ENCODE measurements around the gene CMTR1. TPM values are rescaled to one million over a fixed set of nuclear protein-coding genes. Genes with fewer than 3 reads are reported as not detected.

Gene CMTR1
- total RNA-seq, 2 donors from 2014 or later = 42.9 to 75.9 TPM

DNA sequence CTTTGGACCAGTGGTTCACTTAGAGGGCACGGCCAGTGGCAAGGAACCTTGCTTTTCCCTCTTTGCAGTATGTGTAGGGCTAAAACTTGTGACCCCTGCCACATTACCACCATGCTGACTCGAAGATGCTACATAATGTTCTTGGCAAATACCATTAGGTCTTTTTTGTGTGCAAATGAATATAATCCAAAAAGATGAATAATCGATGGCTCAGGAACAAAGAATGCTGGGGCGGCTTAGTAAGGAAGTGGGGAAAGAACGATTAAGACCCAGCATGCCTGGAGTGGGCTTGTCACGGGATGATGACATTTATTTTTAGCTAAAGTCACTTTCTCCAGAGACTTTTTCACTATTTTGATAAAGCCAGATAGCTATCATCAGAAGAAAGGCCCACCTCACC lies 23.1 kb downstream of the CMTR1 start:
- ATAC-seq (no peak), DNase-seq (ENCODE audit: low spot score in 2 of 2) (no peak)
- no peak overlapping the region for H3K27ac Mint-ChIP-seq
- H3K36me3 Mint-ChIP-seq = peaks cover 23 to 33% of the 10 kb centered on the region in 2 donors
- no peaks in the 10 kb centered on the region for H3K9me3 Mint-ChIP-seq

DNA sequence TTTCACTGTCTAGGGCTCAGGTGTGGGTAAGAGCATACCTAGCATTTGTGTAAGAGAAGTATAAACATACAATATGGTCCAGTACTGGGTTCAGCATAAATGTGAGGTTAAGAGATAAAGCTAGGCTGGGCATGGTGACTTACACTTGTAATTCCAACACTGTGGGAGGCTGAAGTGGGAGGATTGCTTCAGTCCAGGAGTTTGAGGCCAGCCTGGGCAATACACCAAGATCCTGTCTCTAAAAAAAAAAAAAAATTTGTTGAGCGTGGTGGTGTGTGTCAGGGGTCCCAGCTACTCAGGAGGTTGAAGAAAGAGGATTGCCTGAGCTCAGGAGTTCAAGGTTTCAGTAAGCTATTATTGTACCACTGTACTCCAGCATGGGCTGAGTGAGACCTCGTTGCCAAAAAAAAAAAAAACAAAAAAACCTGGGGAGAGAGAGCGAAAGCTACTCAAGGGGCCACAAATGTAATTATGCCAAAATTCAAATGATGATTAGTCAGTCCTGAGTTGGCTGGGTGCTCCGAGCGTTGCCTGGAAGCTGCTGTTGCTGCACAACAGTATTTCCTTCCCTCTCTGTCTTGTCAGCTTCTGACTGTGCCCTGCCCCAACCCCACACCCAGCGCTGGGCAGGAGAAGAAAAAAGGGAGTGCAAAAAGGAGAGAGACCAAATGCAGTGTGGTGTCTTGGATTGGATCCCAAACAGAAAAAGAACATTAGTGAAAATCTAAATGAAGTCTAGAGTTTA lies 24.0 kb downstream of the CMTR1 start:
- Mint-ChIP-seq H3K36me3 (peaks cover 19 to 26% of the 10 kb centered on the region in 2 donors), H3K9me3 (no peaks in the 10 kb centered on the region), H3K27ac (peak overlapping the region; percentile 27 to 87)
- no peak for DNase-seq (ENCODE audit: low spot score in 2 of 2)
- ATAC-seq = no peak

DNA sequence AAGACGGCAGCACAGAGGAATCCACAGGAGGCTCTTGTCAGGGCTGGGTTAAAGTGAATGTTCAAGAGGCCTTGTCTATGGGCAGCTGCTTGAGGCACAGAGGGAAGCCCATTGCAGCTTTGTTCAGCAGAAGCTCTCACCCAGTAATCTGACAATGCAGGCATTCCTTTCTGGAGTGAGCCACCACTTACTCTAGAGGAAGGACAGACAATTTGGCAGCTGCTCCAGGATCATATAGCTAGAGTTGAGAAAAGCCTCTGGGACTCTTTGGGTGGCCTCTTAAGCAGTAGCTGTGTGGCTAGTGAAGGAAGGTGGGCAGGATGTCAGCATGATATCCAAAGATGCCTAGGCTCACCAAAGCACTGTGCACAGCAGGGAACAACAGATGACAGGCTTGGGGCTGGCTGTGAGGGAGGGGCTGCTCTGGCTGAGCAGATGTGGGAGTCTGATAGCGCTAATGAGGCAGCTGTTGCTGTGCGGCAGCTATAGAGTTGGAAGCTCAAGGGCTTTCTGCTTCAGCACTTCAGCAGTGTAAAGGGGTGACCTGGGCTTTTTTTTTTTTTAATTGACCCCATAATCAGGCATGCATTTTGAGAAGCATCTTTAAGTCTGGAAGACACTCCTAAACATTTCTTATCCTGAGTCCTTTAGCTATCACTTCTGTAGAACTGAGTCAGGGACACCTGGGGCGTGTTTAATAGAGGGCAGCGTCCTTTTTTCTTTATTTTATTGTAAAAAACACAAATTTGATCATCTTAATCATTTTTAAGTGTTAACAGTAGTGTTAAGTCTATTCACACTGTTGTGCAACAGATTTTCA lies 27.2 kb downstream of the CMTR1 start:
- DNase-seq (ENCODE audit: low spot score in 2 of 2) (no peak), ATAC-seq (no peak)
- Mint-ChIP-seq H3K36me3 (peaks cover 21 to 33% of the 10 kb centered on the region in 2 donors), H3K27ac (peak overlapping the region in 1 of 2 donors; percentile 61), H3K9me3 (no peaks in the 10 kb centered on the region)

DNA sequence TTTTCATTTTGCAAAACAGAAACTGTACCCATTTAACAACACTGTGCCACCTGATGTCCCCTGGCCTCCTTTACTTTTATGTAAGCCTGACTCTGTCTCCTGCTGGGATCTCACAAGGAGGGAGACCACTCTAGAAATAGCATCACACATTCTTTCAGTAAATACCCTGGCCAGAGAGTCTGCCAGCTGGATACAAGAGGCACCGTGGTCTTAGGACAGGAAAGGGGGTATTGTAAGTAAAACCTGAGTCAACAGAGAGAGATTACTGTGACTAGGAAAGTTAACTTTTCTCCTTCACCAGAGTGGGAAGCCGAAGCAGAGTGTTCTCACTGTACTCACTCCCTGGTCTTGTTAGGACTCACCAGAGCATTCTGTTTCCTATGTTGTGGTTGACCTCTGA lies 27.8 kb downstream of the CMTR1 start:
- Mint-ChIP-seq H3K27ac (peak overlapping the region in 1 of 2 donors; percentile 65), H3K36me3 (peaks cover 21 to 29% of the 10 kb centered on the region in 2 donors), H3K9me3 (no peaks in the 10 kb centered on the region)
- ATAC-seq = no peak
- no peak for DNase-seq (ENCODE audit: low spot score in 2 of 2)

DNA sequence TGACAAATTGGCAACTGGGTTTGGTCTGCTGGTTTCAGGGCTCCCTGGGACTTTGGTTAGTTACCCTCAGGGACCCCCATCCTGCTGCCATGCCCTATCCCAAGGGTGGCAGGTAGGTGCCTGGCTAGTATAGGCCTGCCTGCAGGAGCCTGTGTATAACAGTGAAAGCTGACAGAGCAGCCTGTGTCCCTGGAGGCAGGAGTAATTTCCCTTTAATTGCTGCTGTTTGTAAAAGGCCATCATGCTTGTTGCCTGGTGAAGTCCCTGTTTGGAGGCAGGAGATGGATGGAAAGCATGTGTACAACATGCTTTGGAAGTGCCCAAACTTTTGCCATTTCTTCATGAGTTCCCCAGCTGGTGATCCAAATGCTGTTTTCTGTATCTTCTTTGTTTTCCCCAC lies 30.1 kb downstream of the CMTR1 start:
- DNase-seq (ENCODE audit: low spot score in 2 of 2) = no peak
- Mint-ChIP-seq H3K9me3 (peaks cover 0 to 8% of the 10 kb centered on the region in 2 donors), H3K27ac (peak overlapping the region in 1 of 2 donors; percentile 5), H3K36me3 (peaks cover 29 to 39% of the 10 kb centered on the region in 2 donors)
- no peak for ATAC-seq

DNA sequence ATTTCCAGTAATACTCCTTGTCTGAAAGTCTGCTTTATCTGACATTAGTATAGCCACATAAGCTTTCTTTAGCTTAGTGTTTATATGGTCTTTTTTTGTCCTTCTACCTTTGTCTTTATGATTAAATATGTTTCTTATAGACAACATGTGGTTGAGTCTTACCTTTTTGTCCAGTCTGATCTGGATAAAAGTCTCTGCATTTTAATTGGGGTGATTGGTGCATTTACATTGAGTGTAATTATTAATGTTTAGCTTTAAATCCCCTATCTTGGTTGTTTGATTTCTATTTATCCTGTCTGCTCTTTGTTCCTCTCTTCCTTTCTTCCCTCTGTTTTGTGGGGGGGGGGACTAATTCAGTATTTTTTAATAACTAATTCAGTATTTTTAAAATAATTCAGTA lies 34.7 kb downstream of the CMTR1 start:
- DNase-seq (ENCODE audit: low spot score in 2 of 2) (no peak), ATAC-seq (no peak)
- H3K27ac Mint-ChIP-seq = peak overlapping the region in 1 of 2 donors; percentile 85
- H3K9me3 Mint-ChIP-seq = peaks cover 0 to 8% of the 10 kb centered on the region in 2 donors
- peaks cover 18 to 24% of the 10 kb centered on the region in 2 donors for H3K36me3 Mint-ChIP-seq

DNA sequence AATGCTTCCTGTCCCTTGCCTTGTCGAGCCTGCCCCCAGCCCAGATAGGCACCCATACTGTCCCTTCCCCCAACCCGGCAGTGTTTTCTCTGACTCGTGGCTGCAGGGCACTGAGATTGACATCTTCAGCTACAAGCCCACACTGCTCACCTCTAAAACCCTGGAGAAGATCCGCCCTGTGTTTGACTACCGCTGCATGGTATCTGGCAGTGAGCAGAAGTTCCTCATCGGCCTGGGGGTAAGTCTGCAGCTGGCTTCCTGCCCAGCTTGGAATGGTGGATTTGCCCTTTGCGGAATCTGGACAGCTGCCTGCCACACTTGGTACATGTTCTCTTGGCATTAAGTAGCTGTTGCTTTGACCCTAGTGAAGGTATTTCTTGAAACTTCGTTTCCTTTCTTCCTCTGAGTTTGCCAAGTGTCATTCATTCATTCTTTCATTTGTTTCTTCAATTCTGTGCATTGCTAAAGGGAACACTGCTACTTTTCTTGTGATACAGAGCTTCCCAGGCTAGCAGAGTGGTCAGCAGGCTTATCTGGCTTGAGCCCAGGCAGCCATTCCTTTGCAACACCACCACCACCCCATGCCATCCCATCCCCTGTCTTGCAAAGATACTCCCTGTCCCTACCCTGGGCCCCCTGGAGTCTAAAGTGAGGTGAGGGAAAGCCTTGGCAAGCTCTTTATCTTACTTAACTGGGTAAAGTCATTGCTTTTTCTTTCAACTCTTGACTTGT lies 40.5 kb downstream of the CMTR1 start:
- DNase-seq (ENCODE audit: low spot score in 2 of 2) (no peak), ATAC-seq (no peak)
- peak overlapping the region in 1 of 2 donors; percentile 70 for H3K27ac Mint-ChIP-seq
- H3K36me3 Mint-ChIP-seq = peaks cover 1 to 5% of the 10 kb centered on the region in 2 donors
- no peaks in the 10 kb centered on the region for H3K9me3 Mint-ChIP-seq

DNA sequence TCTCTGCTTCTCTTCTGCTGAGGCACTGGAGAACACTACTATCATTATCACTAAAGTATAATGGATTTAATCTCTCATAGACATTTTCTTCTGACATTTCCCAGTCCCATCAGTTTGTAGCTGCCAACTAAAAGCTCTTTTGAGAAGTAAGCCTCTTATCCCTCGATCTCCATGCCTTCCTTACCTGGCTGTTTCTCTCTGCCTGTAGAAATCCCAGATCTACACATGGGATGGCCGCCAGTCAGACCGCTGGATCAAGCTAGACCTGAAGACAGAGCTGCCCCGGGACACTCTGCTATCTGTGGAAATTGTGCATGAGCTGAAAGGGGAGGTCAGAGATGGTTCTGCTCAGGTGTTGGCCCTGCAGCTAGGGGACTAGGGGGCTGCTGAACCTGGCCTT lies 41.3 kb downstream of the CMTR1 start:
- Mint-ChIP-seq H3K36me3 (peaks cover 5% of the 10 kb centered on the region in 2 donors), H3K27ac (peak overlapping the region in 1 of 2 donors; percentile 70), H3K9me3 (no peaks in the 10 kb centered on the region)
- DNase-seq (ENCODE audit: low spot score in 2 of 2) (no peak), ATAC-seq (no peak)

DNA sequence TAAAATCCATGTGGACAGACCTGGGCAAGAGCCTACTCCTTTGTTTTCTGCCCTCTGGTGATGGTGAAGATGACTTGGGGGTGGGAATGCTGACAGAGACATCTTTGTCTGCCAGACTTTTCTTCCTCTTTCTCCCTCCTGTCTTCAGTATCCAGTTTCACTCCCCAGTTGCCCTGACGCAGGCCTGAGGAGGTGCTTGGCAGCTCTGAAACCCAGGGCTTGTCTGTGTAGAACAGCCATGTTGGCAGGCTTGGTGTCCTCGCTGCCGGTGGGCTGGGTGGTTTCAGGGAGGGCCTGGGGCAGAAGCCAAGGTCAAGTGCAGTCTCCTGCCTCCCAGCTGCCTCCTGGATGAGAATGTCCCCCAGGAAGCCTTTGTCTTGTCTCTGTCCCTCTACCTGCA lies 44.2 kb downstream of the CMTR1 start:
- no peak for ATAC-seq
- DNase-seq (ENCODE audit: low spot score in 2 of 2) = no peak
- Mint-ChIP-seq H3K36me3 (peaks cover 0 to 5% of the 10 kb centered on the region in 2 donors), H3K9me3 (no peaks in the 10 kb centered on the region), H3K27ac (peak overlapping the region; percentile 35 to 62)

DNA sequence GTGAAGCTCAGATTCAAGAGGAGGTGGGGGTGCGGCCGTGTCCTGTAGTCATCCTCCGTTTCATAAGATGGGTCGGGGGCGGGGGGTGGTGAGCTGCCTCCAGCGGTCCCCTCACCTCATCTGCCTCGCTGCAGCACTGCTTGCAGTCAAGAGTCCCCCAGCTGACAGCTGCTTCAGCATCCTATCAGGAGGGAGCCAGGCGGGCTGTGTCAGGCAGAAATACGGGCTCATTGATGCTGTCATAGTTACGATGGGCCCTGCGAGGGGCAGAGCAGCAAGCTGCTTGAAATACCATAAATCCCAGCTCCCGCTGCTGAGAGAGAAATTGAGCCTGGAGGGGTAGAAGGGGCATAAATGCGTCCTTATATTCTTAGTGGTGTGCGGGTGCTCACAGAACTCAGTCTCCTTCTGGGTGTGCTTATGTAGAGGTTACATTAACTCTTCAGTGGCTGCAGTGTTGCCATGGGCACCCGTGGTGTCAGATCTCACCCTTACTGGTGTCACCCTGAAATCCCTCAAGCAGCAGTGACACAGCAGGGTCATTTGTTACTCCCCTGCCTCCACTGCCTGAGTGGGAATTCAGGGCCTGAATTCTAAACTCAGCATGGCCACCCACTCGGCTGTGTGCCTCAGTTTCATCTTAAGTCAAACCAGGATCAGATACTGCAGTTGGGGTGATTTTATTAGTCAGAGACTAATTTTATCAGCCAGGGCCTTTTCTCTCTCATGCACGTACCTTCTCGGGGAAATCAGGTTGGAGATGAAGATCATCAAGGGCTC lies 44.8 kb downstream of the CMTR1 start:
- Mint-ChIP-seq H3K36me3 (peaks cover 0 to 5% of the 10 kb centered on the region in 2 donors), H3K9me3 (no peaks in the 10 kb centered on the region), H3K27ac (peak overlapping the region; percentile 35 to 87)
- DNase-seq (ENCODE audit: low spot score in 2 of 2) = no peak
- peak in 1 of 2 donors; percentile 16 for ATAC-seq

DNA sequence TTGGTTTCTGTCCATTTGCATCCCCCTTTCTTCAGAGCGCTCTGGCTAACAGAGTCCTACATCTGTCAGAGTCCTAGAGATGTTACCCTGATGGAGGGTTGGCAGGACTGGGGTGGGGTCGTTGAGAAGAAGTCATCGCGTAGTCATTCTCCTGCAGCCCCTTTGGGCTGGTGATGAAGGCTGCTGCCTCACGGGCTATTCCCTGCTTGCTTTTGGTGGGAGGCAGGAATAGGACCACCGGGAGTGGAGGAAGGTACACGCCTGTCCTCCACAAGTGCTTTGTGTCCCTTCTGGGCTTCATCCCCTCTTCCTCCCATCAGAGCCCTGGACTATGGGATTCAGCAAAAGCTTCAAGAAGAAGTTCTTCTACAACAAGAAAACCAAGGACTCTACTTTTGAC lies 45.8 kb downstream of the CMTR1 start:
- Mint-ChIP-seq H3K36me3 (peaks cover 0 to 5% of the 10 kb centered on the region in 2 donors), H3K9me3 (no peaks in the 10 kb centered on the region), H3K27ac (peak overlapping the region; percentile 35 to 82)
- DNase-seq (ENCODE audit: low spot score in 2 of 2) (no peak), ATAC-seq (no peak)

DNA sequence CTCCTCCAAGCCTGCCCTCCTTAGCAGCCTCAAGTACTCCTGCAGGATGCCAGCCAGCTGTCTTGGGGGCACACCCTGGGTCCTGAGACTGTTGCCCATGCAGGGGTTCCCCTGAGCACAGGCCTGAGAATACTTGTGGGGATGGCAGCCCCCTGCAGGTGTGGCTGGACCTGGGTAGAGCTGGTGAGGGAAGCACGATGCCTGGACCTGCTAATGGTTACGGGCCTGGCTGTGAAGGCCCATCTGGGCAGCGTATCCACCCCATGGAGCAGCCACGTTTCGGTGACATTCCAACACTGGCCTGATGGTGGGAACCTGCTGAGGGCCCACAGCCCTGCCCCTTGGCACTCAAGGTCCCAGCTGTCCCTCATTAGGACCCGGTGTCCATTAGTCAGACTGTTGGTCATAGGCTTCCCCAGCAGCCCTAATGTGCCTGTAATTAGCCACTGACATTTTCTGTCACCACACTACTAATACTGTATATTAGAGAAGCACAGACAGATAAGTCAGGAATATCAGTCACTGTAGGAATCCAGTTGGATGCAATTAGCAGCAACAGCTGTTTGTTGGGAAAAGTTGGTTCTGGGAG lies 46.3 kb downstream of the CMTR1 start:
- H3K9me3 Mint-ChIP-seq = no peaks in the 10 kb centered on the region
- DNase-seq (ENCODE audit: low spot score in 2 of 2) = no peak
- peak overlapping the region in 1 of 2 donors; percentile 82 for H3K27ac Mint-ChIP-seq
- no peak for ATAC-seq
- H3K36me3 Mint-ChIP-seq = peaks cover 0 to 5% of the 10 kb centered on the region in 2 donors

DNA sequence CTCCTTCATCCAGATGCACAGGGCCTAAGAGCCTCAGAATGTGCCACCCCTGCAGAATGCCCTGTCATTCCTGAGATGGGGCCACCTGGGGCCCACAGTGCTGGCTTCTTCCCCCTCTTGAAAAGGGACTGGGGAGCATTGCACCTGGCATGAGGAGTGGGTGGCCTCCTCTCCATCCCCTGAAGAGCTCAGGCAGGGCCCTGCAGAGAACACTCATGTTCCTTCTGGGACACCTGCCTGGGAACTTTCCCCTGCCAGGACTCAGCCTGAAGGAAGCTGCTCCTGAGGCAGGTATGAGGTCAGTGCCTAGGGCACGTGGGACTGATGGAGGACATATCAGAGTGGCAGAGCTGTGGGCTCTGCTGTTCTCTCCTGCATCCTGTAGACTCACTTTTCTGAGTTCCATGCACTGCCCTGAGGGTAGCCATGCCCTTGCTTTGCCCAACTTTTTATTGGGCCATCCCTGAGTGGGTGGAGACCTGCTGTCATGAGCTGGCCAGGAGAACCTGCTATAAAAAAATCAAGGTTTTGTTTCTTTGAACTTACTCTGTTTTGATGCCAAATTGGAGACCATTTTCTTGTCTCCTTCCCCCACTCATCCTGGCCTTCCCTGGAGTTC lies 47.2 kb downstream of the CMTR1 start:
- H3K27ac Mint-ChIP-seq = peak overlapping the region in 1 of 2 donors; percentile 86
- H3K36me3 Mint-ChIP-seq = peaks cover 0 to 5% of the 10 kb centered on the region in 2 donors
- DNase-seq (ENCODE audit: low spot score in 2 of 2) (no peak), ATAC-seq (no peak)
- H3K9me3 Mint-ChIP-seq = no peaks in the 10 kb centered on the region

DNA sequence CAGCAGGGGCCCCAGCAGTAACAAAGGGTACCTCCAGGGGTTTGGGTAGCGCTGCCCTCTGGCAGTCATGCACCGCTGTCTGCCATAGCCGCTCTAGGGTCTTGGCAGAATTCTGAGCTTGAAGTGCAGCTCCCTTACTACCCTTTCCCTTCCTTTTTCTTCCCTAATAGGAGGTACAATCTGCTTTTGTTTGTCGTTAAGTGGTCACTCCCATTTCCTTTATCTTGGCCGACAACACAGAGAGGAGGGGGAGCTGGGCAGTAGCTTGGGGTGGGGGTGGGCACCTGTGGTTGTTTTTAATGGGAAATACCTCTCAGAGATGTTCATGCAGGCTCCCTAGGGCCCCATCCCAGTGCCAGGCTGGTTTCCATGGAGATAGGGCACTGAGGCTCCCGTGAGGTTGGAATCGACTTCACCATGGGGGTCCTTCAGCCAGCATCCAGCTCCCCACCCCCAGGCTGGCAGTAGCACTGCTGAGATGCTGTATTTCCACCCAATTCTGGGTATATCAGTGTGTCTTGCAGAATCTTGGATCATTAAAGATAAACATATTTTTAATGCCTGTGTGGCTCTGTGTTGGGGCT lies 48.0 kb downstream of the CMTR1 start:
- H3K36me3 Mint-ChIP-seq = peaks cover 0 to 5% of the 10 kb centered on the region in 2 donors
- ATAC-seq = no peak
- H3K9me3 Mint-ChIP-seq = no peaks in the 10 kb centered on the region
- no peak for DNase-seq (ENCODE audit: low spot score in 2 of 2)
- H3K27ac Mint-ChIP-seq = peak overlapping the region in 1 of 2 donors; percentile 47
